ENCODE results near the gene PABPN1L.

DNA sequence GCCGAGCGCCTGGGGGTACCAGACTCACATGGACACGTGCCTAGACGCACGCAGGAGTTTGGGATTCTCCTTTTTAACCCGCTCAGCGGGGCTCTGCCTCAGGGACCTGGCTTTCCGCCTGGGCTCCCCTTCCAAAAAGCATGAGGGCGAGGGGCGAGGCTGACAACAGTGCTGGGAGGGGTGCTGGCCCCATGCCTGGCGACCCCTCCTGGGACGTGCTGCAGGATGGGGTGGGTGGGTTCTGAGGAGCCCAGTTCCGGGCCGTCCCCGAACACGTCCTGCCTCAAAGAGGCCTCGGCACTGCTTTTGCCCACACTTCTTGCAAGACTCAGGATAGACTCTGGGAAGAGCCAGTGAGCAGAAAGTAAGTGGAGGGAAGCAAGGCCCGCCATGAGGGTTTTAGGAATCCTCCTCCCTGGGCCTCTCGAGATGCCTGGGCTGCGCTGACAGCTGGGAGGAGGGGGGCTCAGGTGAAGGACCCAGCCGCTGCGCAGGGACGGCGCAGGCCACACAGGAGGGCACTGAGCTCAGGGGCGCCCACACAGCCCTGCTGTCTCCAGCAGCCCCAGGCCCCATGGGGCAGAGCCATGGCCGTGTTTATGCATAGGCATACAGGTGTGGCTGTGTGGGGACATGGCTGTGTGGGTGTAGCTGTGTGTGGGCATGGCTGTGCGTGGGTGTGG is 15.4 kb upstream of the PABPN1L start:
- TF ChIP-seq, protein P1, sequence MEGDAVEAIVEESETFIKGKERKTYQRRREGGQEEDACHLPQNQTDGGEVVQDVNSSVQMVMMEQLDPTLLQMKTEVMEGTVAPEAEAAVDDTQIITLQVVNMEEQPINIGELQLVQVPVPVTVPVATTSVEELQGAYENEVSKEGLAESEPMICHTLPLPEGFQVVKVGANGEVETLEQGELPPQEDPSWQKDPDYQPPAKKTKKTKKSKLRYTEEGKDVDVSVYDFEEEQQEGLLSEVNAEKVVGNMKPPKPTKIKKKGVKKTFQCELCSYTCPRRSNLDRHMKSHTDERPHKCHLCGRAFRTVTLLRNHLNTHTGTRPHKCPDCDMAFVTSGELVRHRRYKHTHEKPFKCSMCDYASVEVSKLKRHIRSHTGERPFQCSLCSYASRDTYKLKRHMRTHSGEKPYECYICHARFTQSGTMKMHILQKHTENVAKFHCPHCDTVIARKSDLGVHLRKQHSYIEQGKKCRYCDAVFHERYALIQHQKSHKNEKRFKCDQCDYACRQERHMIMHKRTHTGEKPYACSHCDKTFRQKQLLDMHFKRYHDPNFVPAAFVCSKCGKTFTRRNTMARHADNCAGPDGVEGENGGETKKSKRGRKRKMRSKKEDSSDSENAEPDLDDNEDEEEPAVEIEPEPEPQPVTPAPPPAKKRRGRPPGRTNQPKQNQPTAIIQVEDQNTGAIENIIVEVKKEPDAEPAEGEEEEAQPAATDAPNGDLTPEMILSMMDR (IDR thresholded peaks at IDR 0.05; ENCODE audit: insufficient read depth, low read length, poor library complexity, severe bottlenecking): no peak
- TF ChIP-seq EZH2phosphoT487 (conservative IDR thresholded peaks at IDR 0.05; ENCODE audit: low read length): no peak
